ENCODE results near the gene CFAP74. TPM values are rescaled to one million over a fixed set of nuclear protein-coding genes. Genes with fewer than 3 reads are reported as not detected.

The CFAP74 gene
- total RNA-seq, 2 donors from 2014 or later, result not detected

GRCh38 chr1:2046953-2047748, 43.6 kb upstream of the CFAP74 start:
- H3K4me1 ChIP-seq (ENCODE audit: control insufficient read depth in 1 of 2, low read depth in 2 of 2), result peaks cover 0 to 19% of the 10 kb centered on the region in 2 donors
- H3K27ac ChIP-seq, result no peak overlapping the region
- H3K36me3 ChIP-seq, result no peaks in the 10 kb centered on the region
- ATAC-seq (ENCODE audit: insufficient number of reproducible peaks, low FRiP score, low read depth), result no peak
- H3K4me3 ChIP-seq, result no peak overlapping the region
- no peaks in the 10 kb centered on the region for H3K27me3 ChIP-seq (replicated peaks; ENCODE audit: insufficient read depth)
- H3K9me3 ChIP-seq, result no peaks in the 10 kb centered on the region
- TF ChIP-seq CTCF (IDR thresholded peaks at IDR 0.05), result no peak
- DNase-seq (ENCODE audit: low spot score), result no peak

- no peak for TF ChIP-seq CTCF (IDR thresholded peaks at IDR 0.05)
- Histone ChIP-seq H3K4me1 (ENCODE audit: control insufficient read depth in 1 of 2, low read depth in 2 of 2) (peaks cover 0 to 19% of the 10 kb centered on the region in 2 donors), H3K4me3 (no peak overlapping the region), H3K9me3 (no peaks in the 10 kb centered on the region), H3K27me3 (replicated peaks; ENCODE audit: insufficient read depth) (no peaks in the 10 kb centered on the region), H3K27ac (no peak overlapping the region), H3K36me3 (no peaks in the 10 kb centered on the region)
- DNase-seq (ENCODE audit: low spot score) (no peak), ATAC-seq (ENCODE audit: insufficient number of reproducible peaks, low FRiP score, low read depth) (no peak)
Observed at GRCh38 chr1:2046174-2046917, 42.8 kb upstream of the CFAP74 start.

- Histone ChIP-seq H3K27me3 (replicated peaks; ENCODE audit: insufficient read depth) (no peaks in the 10 kb centered on the region), H3K4me3 (no peak overlapping the region), H3K27ac (no peak overlapping the region), H3K4me1 (ENCODE audit: control insufficient read depth in 1 of 2, low read depth in 2 of 2) (peaks cover 0 to 19% of the 10 kb centered on the region in 2 donors), H3K9me3 (no peaks in the 10 kb centered on the region), H3K36me3 (no peaks in the 10 kb centered on the region)
- DNase-seq (ENCODE audit: low spot score), result no peak
- TF ChIP-seq CTCF (IDR thresholded peaks at IDR 0.05), result no peak
- ATAC-seq (ENCODE audit: insufficient number of reproducible peaks, low FRiP score, low read depth), result no peak
Observed at GRCh38 chr1:2045468-2046173, 42.0 kb upstream of the CFAP74 start.

GRCh38 chr1:2044510-2045319, 41.1 kb upstream of the CFAP74 start:
- DNase-seq (ENCODE audit: low spot score), result no peak
- H3K27me3 ChIP-seq (replicated peaks; ENCODE audit: insufficient read depth), result no peaks in the 10 kb centered on the region
- TF ChIP-seq CTCF (IDR thresholded peaks at IDR 0.05), result peak; percentile 54
- no peaks in the 10 kb centered on the region for H3K9me3 ChIP-seq
- ATAC-seq (ENCODE audit: insufficient number of reproducible peaks, low FRiP score, low read depth), result no peak
- H3K4me3 ChIP-seq, result peak overlapping the region; percentile 39
- no peak overlapping the region for H3K27ac ChIP-seq
- no peaks in the 10 kb centered on the region for H3K36me3 ChIP-seq
- peaks cover 0 to 16% of the 10 kb centered on the region in 2 donors for H3K4me1 ChIP-seq (ENCODE audit: control insufficient read depth in 1 of 2, low read depth in 2 of 2)

Data from thoracic aorta (tissue), 2 donors.